DMS 273 (cell line): ENCODE measurements around the gene KCNH1.

Experiments
- DNase-seq: peaks from one replicate; lab custom pipeline; 2025; ENCODE audit not compliant: unreplicated experiment; lab: John Stamatoyannopoulos, UW

Gene KCNH1

DNA sequence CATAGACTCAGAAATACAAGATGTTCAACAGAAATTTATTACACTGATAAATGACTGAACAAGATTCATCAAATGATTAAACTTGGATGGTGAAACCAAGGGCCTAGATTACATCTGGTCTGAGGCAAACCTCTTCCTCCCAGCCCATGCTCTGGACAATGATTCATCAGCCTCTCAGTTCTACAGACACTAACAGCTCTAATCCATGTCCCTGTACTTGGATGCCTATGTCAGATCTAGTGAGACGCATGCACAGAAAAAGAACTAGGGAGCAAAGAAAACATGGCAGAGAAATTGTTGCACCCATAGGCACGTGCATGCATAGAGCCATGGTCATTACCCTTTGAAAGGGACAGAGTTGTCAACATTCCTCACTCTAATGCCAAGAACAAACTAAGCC lies 250.1 kb downstream of the KCNH1 start:
- no peak for DNase-seq

DNA sequence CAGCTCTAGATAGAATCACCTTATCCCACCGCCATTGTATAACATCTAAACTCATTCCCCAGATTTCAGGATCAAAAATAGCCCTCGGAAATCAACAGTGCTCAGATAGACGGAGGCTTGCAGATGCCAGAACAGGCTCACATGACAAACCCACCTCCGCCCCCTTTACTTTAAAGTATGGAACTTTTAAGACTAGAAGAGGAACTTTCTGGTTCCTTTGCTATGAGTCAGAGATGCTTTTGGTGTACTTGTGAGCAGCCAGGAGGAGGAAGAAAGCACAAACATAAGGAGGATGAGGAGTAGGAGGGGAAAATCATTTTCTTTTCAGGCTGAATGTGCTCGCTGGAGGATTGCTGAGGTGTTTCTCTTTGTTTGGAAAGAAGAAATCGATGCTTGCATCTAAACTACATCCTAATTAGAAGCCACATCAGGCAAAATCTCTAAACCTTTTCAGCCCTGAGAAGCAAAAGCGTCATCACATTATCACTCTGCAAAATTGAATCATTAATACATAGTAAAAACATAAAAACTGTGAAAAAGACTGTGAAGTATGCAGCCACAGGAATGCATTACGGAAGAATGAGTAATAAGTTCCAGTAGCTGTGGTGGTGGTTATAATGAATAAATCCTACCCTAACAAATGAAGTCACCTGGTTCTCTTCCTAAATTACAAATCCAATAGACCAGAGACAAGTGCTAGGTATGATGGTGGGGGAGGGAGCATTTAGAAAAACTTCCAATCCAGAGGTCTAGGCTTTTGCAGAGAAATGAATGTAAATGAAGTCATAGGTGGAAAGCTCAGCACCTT lies 251.3 kb downstream of the KCNH1 start:
- no peak for DNase-seq

DNA sequence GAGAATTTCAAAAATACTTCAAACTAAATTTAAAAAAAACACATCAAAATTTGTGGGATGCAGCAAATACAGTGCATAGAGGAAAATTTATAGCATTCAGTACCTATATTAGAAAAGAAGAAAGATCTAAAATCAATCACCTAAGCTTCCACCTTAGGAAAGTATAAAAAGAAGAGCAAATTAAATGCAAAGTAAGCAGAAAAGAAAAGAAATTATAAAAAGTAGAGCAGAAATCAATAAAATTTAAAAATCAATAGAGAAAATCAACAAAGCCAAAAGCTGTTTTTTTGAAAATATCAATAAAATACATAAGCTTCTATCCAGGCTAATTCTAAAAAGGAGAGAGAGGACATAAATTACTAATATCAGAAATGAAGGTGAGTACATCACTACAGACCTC lies 255.4 kb downstream of the KCNH1 start:
- no peak for DNase-seq

DNA sequence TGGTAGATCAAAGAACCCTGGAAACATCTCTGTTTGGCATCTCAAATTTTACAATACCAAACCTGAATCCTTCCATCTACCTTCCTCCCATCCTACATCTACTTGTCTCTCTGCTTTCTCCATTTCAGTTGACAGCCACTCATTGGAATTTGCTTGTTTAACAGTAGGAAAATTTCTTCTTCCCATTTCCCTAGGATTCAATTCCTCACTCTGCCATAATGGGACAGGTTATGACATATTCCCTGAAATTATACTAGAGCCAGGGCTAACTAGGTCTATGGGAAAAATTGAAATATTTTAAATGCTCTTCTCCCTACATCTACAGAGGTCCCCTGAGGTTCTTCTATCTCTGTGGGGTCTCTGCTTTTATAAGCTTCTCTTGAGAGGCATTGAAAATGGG lies 257.7 kb downstream of the KCNH1 start:
- DNase-seq, result no peak

DNA sequence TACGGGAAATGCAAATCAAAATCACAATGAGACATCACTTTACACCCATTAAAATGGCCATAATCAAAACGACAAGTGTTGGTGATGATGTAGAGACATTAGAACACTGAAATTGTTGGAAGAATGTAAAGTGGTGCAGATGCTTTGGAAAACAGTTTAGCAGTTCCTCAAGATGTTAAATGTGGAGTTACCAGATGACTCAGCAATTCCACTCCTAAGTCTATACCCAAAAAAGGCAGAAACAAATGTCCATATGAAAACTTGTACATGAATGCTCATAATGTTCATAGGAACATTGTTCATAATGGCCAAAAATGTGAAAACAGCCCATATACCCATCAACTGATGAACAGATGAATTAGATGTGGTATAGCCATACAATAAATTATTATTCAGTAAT lies 267.4 kb downstream of the KCNH1 start:
- no peak for DNase-seq

DNA sequence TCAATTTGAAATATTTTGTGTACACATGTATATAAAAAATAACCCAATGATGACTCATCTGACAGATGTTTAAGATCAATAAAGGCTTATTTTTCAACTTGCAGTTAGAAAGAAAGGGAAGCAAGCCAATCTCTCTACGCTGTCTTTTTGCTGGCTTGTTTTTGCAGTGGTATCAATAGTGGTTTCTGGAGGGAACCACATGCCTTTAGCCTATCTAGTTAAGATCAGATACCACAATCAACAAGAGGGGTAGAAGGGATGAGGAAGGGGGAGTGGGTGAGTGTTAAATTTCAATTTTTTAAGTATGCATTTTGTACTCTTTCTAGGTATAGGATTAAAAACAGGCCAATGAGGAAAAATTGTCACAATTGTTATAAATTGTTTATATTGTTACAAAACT lies 276.2 kb downstream of the KCNH1 start:
- DNase-seq, result peak; percentile 39

DNA sequence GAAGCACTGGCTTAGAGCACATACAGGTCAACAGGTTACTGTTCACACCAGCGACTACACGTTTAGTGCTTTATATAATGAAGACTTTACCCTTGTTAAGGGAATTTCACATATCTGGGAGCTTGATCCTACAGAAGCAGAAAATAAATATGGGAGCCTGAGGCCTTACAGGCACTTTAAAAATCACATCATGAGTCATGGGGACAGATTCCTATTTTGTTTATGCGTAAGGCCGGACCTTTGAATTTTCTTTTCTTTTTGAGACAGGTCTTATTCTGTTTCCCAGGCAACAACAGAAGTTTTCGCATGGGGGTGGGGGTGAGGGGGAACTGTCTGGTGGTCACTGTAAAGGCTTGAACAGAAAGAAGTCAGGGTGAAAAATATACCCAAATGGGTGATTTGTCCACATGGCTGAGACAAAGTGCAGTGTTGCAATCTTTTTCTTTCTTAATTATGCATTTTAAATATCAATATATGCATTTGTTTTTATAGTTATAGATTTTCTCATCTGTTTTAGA lies 276.7 kb downstream of the KCNH1 start:
- no peak for DNase-seq

DNA sequence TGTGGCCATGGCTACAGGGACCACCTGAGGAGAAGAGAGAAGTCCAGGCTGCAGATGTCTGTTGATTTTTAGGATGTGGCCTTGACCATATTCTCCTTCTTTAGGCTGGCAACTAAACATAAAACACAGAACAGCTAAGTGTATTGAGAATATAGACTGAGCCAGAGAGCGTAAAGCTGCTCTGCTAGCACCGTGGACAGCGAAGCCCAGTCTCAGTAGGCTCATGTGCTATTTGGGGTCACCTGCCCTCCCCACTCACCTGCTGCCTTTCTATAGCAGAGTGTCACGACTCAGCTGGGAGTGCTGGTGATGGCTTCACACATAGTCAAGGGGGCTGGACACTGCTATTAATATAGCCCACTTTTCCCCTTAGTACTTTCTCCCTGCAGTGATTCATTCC lies 278.5 kb downstream of the KCNH1 start:
- DNase-seq, result no peak

DNA sequence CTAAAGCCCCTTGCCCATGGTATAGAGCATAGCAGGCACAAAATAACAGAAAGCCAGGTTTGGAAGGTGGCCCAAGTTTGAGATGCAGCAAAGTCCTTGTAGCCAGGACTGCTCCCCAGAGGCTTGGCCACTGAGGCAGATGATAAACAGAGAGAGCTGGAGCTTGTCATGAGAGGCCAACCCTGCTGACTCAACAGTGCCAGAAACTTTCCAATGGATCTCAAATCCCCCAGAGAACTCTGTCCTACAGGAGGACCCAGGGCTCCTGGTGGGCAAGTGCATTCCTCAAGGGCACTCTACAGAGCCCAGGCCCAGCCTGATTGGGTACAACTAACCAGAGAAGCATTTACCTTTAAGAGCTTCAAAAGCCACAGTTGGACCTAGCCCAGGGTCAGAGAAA lies 280.7 kb downstream of the KCNH1 start:
- no peak for DNase-seq

DNA sequence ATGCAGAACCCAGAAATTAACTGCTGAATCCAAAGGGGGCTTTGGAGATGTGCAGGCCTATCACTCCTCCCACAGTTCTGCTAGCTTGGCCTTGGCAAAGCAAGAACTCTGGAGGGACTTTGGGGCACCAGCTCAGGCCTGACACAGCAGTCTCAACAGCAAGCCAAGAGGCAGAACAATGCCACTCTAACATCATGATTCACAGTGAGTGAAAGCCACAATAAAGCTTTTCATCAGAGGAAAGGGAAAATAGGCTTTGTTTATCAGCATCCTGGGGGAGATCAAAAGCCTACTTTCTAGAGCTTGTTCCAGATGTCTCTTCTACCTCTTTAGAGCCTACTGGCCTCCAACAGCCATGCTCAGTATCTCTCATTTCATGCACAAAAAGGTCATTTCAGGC lies 283.4 kb downstream of the KCNH1 start:
- DNase-seq, result no peak

DNA sequence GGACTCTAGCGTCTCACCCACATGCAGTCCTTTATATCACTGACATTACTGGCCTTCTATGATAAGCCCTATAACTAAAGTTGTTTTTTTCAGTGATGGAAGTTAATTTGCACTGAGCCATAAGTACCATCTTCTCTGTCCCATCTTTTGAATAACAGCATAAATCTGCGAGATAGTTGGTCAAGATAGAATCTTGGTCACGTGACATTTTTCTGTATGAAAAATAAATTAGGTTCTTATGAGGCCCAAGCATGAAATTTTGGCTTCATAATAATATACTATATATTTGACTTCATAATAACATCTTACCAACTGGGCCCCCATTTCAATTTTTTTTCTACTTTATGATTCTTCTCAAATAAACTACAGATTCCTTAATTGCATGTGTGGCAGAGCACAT lies 285.5 kb downstream of the KCNH1 start:
- no peak for DNase-seq

DNA sequence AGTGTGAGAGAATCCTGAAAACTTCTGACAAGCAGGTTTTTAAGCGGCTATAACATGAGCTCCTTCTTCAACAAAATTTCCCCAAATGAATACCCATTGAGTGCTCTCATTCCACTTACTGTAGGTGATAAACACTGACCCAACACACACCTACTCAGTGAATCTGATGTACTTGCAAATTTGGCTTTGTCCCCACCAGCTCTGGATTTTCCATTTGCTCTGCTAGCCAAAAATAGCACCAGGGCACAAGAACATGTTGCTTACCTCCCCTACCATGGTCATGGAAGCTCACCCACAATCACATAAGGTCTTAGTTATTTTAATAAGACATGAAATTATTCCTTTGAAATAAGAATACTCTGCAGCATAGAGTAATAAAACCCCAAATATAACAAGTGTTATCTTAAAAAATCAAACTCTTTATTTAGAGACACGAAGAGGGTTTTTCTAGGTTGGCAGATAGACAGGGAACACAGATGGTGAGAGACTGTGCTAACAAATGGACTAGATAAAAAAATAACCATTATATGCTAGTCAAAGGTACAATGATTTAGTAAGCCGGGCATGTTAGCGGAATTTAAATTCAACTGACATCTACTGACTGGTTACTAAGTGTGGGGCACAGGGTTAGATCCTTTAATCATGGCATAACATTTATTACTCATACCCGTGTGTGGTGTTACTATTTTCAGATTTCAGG lies 291.9 kb downstream of the KCNH1 start:
- DNase-seq, result peak; percentile 17

DNA sequence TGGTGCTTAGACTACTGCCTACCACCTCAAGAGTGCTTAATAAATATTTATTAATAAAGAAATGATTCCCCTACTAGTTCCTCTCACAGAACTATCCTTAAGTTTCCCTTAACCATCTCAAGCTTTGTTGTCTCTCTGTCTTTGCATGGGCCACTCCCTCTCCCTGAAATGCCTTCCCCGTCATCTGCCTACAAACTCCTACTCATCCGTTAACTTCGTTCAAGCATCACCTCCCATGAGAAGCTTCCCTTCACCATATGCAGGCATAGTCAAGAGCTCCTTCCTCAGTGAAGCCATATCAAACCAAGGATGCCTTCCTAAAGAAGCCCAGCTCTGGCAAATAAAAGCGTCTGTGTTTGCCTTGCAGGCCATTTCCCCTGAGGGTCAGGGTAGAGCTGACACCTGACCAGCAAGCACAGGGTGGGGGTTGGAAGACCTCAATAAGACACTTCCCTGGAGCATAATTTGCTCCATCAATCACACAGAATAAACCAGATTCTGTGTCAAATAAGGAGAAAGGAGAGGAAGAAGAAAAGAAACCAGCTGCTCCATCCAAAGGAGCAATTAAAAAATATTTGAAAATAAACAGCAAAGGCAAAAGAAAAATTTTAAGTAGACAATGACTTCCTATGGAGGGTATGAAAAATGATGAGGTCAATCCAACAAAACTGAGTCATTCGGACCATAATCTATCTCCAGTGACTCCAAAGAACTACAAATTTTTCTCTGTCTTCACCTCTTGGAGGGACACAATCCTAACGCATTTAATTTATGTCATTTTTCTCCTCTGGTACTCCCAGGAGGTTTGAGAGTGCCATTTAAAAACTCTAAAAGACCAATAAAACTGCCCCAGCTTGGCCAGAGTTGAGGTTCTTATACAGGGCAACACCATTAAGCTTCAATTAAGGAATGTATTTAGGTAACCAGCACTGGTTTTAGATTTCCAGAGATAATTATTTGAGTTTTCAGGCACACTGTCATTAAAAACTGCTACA lies 303.6 kb downstream of the KCNH1 start:
- DNase-seq, result no peak

DNA sequence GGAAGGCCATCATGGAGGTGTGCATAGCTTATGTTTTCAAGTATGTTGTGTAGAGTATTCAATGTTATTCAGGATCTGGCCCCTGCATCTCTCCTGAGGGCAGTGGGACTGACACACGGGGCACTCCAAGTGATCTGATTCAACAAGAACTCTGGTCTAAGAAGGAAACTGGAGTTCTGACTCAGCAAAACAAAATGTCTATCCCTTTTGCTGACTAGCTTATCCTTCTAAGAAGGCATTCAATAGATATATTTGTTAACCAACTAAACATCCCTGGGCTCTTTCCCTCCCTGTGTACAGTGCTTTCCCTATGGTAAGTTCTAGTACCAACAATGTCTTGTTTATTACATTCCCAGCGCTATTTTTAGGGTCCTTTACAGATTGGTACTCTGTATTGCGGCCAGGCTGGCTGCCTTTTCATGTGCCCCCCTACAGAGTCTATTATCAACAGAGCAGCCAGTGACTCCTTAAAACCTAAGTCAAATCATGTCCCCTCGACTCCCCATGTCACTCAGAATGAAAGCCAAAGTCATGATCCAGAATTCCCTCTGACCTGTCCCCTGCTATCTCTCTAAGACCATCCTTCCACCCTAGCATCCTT lies 304.9 kb downstream of the KCNH1 start:
- DNase-seq, result no peak

DNA sequence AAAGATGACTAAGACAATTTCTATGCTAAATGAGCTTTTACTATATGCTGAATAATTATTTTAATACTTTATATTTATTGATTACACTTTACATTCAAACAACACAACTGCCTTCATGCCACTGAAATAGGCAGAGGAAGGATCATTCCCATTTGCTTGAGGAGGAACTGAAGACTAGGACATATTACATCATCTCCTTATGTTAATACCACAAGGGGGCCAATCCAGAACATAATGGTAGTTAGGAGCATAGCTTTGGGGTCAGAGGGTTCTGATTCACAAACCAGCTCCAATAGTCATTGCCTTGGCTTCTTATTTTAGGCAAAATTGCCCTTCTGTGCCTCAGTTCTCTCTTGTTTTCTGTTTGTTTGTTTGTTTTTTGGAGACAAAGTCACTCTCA lies 306.5 kb downstream of the KCNH1 start:
- DNase-seq, result no peak

DNA sequence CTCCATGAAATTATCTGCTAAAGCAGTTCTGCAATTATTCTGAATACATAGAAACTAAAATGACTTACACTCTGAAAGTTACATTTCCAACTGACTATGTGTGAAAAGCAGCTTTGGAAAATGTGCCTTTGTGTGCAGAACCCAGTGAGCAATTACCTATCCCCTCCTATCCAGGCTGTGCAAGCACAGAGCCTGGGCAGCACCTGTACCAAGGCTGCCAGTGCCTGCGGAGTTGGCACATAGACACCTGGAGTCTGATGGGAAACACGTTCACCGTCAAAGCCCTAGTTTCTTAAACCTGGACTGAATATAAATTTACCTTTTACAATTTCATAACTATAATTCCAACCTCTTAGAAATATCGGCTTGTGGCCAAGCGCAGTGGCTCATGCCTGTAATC lies 307.3 kb downstream of the KCNH1 start:
- no peak for DNase-seq

DNA sequence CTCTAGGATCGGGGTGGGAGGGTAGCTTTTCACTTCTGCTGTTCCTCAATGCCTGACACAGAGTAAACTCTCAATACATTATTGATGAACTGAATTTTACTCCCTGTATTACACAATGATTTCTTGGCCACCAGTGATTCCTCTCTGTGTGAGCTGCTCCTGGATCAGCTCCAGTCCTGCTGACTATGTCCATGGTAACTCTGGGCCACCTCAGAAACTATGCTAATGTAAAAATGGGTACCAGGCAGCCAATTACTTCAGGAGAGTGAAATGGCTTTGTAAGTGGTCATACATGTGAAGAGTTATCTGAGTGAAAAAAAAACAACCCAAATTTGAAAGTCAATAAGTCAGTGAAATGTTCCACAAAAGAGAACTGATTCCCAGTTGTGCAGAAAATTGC lies 311.0 kb downstream of the KCNH1 start:
- no peak for DNase-seq

DNA sequence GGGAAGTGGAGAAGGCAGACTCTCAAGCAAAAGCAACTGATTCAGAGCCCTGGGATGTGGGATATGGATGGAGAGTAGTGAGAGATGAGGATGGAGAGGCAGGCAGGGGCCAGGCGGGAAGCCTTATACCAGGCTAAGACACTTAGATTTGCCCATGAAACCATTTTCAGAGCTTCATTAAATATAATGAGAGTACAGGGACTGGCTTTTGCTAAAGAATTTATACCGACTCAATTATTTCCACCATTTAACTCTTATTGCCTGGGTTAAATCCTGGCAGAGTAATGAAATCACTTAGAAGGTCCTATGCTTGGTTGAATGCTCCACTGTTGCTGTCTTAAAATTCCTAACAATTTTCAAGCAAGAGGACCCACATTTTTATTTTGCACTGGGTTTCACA lies 311.7 kb downstream of the KCNH1 start:
- no peak for DNase-seq

DNA sequence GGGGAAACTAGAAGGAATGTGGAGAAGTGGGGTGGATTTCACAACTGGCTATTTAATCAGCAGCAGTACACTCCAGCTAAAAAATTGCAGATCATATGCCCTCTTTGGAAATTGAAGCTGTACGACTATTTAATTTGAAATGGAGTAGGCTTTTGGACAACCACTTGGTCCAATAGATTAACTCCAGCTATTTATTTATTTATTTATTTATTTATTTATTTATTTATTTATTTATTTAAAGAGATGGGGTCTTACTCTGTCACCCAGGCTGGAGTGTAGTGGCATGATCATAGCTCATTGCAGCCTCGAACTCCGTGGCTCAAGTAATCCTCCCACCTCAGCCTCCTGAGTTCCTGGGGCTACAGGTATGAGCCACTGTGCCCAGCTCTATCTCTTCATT lies 312.3 kb downstream of the KCNH1 start:
- no peak for DNase-seq

DNA sequence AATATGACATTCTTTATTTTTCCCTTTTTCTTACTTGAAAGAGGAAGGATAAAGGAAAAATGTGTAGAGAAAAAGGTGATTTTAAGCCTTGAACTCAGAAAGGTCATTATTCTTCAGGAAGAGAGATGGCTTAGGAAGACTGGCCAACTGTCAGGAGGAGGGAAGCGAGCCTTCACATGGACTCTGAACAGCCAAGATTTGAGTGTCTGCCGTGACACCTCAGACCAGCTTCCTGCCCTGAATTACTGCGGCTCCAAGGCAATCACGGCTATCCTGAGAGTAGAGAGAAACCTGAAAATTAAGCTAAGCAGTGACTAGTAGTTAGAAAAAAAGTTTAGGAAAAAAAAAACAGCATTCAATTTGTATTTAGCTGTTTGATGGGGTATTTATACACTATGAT lies 314.7 kb downstream of the KCNH1 start:
- no peak for DNase-seq
